GM23248 (cell line): ENCODE results near the gene ERICH4. TPM values are rescaled to one million over a fixed set of nuclear protein-coding genes. Genes with fewer than 3 reads are reported as not detected.
"Not testable (repeated sequence)": the region's sequence is repeated elsewhere in the genome, so short reads cannot be mapped to it uniquely, and the experiment has no call there.

Experiments used
- DNase-seq: peaks from one replicate; pipeline ENCODE4 v3.0.0-alpha.2; 2015
- H2AFZ ChIP-seq: fragments of 200-600 bp; sonication (generic); 2 replicates; pipeline ENCODE4 v1.6.1; 2016; ENCODE audit warnings: antibody characterized with exemption
- H3F3A ChIP-seq: fragments of 200-600 bp; sonication (generic); 2 replicates; pipeline ENCODE4 v1.6.1; 2016; ENCODE audit warnings: mild to moderate bottlenecking, antibody characterized with exemption, mixed run types; ENCODE audit not compliant: insufficient read depth
- H3K27ac ChIP-seq: fragments of 200-600 bp; sonication (generic); 2 replicates; pipeline ENCODE4 v1.5.1; 2016; ENCODE audit warnings: mild to moderate bottlenecking
- H3K27me3 ChIP-seq: fragments of 200-600 bp; sonication (generic); replicated peaks from 2 replicates; pipeline ENCODE4 v1.6.1; 2016; ENCODE audit warnings: mild to moderate bottlenecking; ENCODE audit not compliant: insufficient read depth
- H3K36me3 ChIP-seq: fragments of 200-600 bp; sonication (generic); 2 replicates; pipeline ENCODE4 v1.6.1; 2016; ENCODE audit warnings: low read depth, mild to moderate bottlenecking
- H3K4me1 ChIP-seq: fragments of 200-600 bp; sonication (generic); 2 replicates; pipeline ENCODE4 v1.6.1; 2016; ENCODE audit warnings: mild to moderate bottlenecking; ENCODE audit not compliant: insufficient read depth
- H3K4me2 ChIP-seq: fragments of 200-600 bp; sonication (generic); one replicate; pipeline ENCODE4 v1.6.1; 2016; ENCODE audit warnings: mild to moderate bottlenecking; ENCODE audit not compliant: unreplicated experiment
- H3K4me3 ChIP-seq: fragments of 200-600 bp; sonication (generic); 2 replicates; pipeline ENCODE4 v1.5.1; 2016; ENCODE audit warnings: mild to moderate bottlenecking
- H3K79me2 ChIP-seq: fragments of 200-600 bp; sonication (generic); 2 replicates; pipeline ENCODE4 v1.6.1; 2016; ENCODE audit warnings: mild to moderate bottlenecking; ENCODE audit not compliant: insufficient read depth
- H3K9ac ChIP-seq: fragments of 200-600 bp; sonication (generic); 2 replicates; pipeline ENCODE4 v1.6.1; 2016; ENCODE audit warnings: mild to moderate bottlenecking
- H3K9me2 ChIP-seq: fragments of 200-600 bp; sonication (generic); 2 replicates; pipeline ENCODE4 v1.6.1; 2016; ENCODE audit warnings: mixed run types, mild to moderate bottlenecking, moderate library complexity; ENCODE audit not compliant: insufficient read depth
- H3K9me3 ChIP-seq: fragments of 200-600 bp; sonication (generic); one replicate; pipeline ENCODE4 v1.6.1; 2017; ENCODE audit warnings: low read depth
- H4K20me1 ChIP-seq: fragments of 200-600 bp; sonication (generic); 2 replicates; pipeline ENCODE4 v1.6.0; 2016; ENCODE audit not compliant: insufficient read depth
- EZH2 ChIP-seq: fragments of 200-600 bp; sonication (generic); IDR thresholded peaks from 2 replicates; pipeline ENCODE4 v1.6.1; 2018; ENCODE audit warnings: antibody characterized with exemption, mild to moderate bottlenecking; ENCODE audit not compliant: insufficient read depth, poor library complexity, severe bottlenecking
- EZH2phosphoT487 ChIP-seq: fragments of 200-600 bp; sonication (generic); IDR thresholded peaks from 2 replicates; pipeline ENCODE4 v1.6.1; 2018; ENCODE audit warnings: antibody characterized with exemption, moderate library complexity, mild to moderate bottlenecking, low read depth; ENCODE audit not compliant: insufficient read depth
- WGBS, 2 experiments: methylation state at CpG; one replicate each; pipeline ENCODE4 v1.1.6; 2015 to 2017; ENCODE audit warnings: low lambda C conversion rate in 2 of 2, low coverage in 1 of 2; ENCODE audit errors: missing lambda C conversion rate in 2 of 2; 5-methylcytosine and 5-hydroxymethylcytosine counted together
- in situ Hi-C: fragments of 300-500 bp; cut with MboI; formaldehyde crosslinking; loops from 2 replicates; pipeline ENCODE4 v1.15.0; 2020
- polyA plus RNA-seq: library from polyadenylated mRNA; unstranded; fragments of >200 nt; fragmentation: Nextera tagmentation; extraction: Ambion mirVana; gene quantifications from 2 replicates; pipeline ENCODE4 v1.2.1, GENCODE V29; 2016
- small RNA-seq: library from RNA; depleted of rRNA; stranded (forward); fragments of <200 nt; gene quantifications from one replicate; pipeline ENCODE3, GENCODE V24; 2014; ENCODE audit warnings: low read depth, low replicate concordance
- total RNA-seq: library from RNA; depleted of rRNA; stranded (reverse); fragments of >200 nt; shearing (Covaris generic); gene quantifications from 2 replicates; pipeline ENCODE4 v1.2.3, GENCODE V29; 2014; rRNA removed

ERICH4 gene
- total and polyA plus RNA-seq, 2 experiments from 2014 or later, result not detected

DNA sequence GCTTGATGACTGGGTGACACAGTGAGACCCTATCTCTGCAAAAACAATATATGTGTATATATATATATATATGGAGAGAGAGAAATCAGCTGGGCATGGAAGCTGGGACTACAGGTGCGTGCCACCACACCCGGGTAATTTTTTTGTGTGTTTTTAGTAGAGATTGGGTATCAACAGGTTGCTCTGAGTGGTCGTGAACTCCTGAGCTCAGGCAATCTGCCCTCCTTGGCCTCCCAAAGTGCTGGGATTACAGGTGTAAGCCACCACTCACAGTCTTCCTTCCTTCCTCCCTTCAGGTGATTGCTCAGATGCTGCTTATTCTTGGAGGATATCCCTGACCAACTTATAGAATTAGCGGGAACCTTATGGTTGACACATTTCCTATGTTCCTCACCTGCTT is 41.9 kb downstream of the ERICH4 start:
- no peak for DNase-seq
- Histone ChIP-seq H3K27me3 (peaks cover 24% of the 10 kb centered on the region), H3K36me3 (no peaks in the 10 kb centered on the region), H3K4me2 (no peak overlapping the region), H3F3A (no peaks in the 10 kb centered on the region), H2AFZ (no peak overlapping the region), H3K9me2 (no peaks in the 10 kb centered on the region), H3K9ac (no peak overlapping the region), H3K4me3 (no peak overlapping the region), H3K79me2 (no peaks in the 10 kb centered on the region), H4K20me1 (no peaks in the 10 kb centered on the region), H3K9me3 (no peaks in the 10 kb centered on the region), H3K27ac (no peak overlapping the region), H3K4me1 (no peaks in the 10 kb centered on the region)
- in situ Hi-C loops, result no loop called here
- no peak for TF ChIP-seq EZH2phosphoT487
- no peak for TF ChIP-seq EZH2
- WGBS, 2 experiments, result 23 to 29% methylated on average over 4 of the region's 4 CpGs

DNA sequence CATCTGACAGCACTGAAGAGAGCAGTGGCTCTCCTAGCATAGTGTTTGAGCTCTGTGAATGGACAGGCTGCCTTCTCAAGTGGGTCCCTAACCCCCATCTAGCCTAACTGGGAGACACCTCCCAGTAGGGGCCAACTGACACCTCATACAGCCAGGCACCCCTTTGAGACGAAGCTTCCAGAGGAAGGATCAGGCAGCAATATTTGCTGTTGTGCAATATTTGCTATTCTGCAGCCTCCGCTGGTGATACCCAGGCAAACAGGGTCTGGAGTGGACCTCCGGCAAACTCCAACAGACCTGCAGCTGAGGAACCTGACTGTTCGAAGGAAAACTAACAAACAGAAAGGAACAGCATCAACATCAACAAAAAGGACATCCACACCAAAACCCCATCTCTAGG is 44.0 kb downstream of the ERICH4 start:
- H2AFZ ChIP-seq, H3K4me2 ChIP-seq, DNase-seq, H3K9me3 ChIP-seq, in situ Hi-C loops, H3K27ac ChIP-seq, H3K4me3 ChIP-seq, H3K36me3 ChIP-seq, H4K20me1 ChIP-seq, H3K9ac ChIP-seq, H3K4me1 ChIP-seq, H3K9me2 ChIP-seq, H3K79me2 ChIP-seq, H3F3A ChIP-seq: not testable (repeated sequence)
- peaks cover 19% of the 10 kb centered on the region for H3K27me3 ChIP-seq
- 42 to 47% methylated on average over 4 of the region's 4 CpGs for WGBS, 2 experiments

DNA sequence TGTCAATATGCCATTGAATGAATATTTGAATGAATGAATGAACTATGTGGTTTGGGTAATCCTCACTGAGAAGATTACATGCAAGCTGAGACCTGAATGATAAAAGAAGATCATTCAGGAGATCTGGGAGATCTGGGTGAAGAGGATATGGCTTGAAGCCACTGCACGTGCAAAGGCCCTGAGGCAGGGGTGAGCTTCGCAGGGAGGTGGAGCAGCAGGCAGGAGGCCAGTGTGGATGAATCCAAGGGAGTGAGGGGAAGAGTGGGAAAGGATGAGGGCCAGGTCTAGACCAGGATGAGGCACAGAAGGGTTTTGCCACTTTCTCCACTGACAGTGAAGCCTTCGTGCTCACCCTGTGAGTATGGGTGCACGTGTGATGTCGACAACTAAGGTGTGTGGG is 49.9 kb downstream of the ERICH4 start:
- Histone ChIP-seq H3K79me2 (no peaks in the 10 kb centered on the region), H3K36me3 (no peaks in the 10 kb centered on the region), H3K4me1 (no peaks in the 10 kb centered on the region), H2AFZ (no peak overlapping the region), H3K9me3 (no peaks in the 10 kb centered on the region), H3K4me3 (no peak overlapping the region), H3K9ac (no peak overlapping the region), H3K9me2 (no peaks in the 10 kb centered on the region), H3K27me3 (no peaks in the 10 kb centered on the region), H3K4me2 (no peak overlapping the region), H3F3A (no peaks in the 10 kb centered on the region), H3K27ac (no peak overlapping the region), H4K20me1 (no peaks in the 10 kb centered on the region)
- no peak for TF ChIP-seq EZH2phosphoT487
- no peak for TF ChIP-seq EZH2
- DNase-seq, result no peak
- in situ Hi-C loops, result no loop called here
- 82 to 89% methylated on average over 5 of the region's 5 CpGs for WGBS, 2 experiments

Small RNA genes within 50 kb of the gene (small RNA-seq; reads per million reads assigned to genes)
- not detected for gene RF00017

Other genes starting within 250 kb of the ERICH4 start
- 0.13 TPM in 1 of 2 replicates, not detected in the other for gene CYP2S1, start 249.9 kb upstream of the ERICH4 start, total RNA-seq
- gene CYP2S1, start 249.9 kb upstream of the ERICH4 start, polyA plus RNA-seq, result not detected in 2 replicates
- gene AXL, start 223.9 kb upstream of the ERICH4 start, total RNA-seq, result 401 and 421 TPM in 2 replicates
- gene AXL, start 223.9 kb upstream of the ERICH4 start, polyA plus RNA-seq, result 340 and 348 TPM in 2 replicates
- 107 and 111 TPM in 2 replicates for gene HNRNPUL1, start 178.8 kb upstream of the ERICH4 start, total RNA-seq
- 105 and 112 TPM in 2 replicates for gene HNRNPUL1, start 178.8 kb upstream of the ERICH4 start, polyA plus RNA-seq
- gene CCDC97, start 133.0 kb upstream of the ERICH4 start, total RNA-seq, result 5.2 and 5.9 TPM in 2 replicates
- 11.4 and 12.3 TPM in 2 replicates for gene CCDC97, start 133.0 kb upstream of the ERICH4 start, polyA plus RNA-seq
- gene TGFB1, start 89.2 kb upstream of the ERICH4 start, total RNA-seq, result 21.4 and 23.5 TPM in 2 replicates
- 12.4 and 13.9 TPM in 2 replicates for gene TGFB1, start 89.2 kb upstream of the ERICH4 start, polyA plus RNA-seq
- 8.1 and 9.6 TPM in 2 replicates for gene B9D2, start 79.0 kb upstream of the ERICH4 start, total RNA-seq
- 13.2 and 13.8 TPM in 2 replicates for gene B9D2, start 79.0 kb upstream of the ERICH4 start, polyA plus RNA-seq
- gene TMEM91, start 66.6 kb upstream of the ERICH4 start, total RNA-seq, result 3.9 and 5.3 TPM in 2 replicates
- 6.6 and 7.8 TPM in 2 replicates for gene TMEM91, start 66.6 kb upstream of the ERICH4 start, polyA plus RNA-seq
- 20.7 and 21.4 TPM in 2 replicates for gene EXOSC5, start 45.8 kb upstream of the ERICH4 start, total RNA-seq
- 26.4 and 29.4 TPM in 2 replicates for gene EXOSC5, start 45.8 kb upstream of the ERICH4 start, polyA plus RNA-seq
- 26.8 and 51.0 TPM in 2 replicates for gene BCKDHA, start 45.3 kb upstream of the ERICH4 start, total RNA-seq
- gene BCKDHA, start 45.3 kb upstream of the ERICH4 start, polyA plus RNA-seq, result 29.4 and 32.0 TPM in 2 replicates
- gene B3GNT8, start 15.8 kb upstream of the ERICH4 start, total RNA-seq, result 5.0 and 5.9 TPM in 2 replicates
- 2.3 and 3.1 TPM in 2 replicates for gene B3GNT8, start 15.8 kb upstream of the ERICH4 start, polyA plus RNA-seq
- gene DMAC2, start 3.2 kb upstream of the ERICH4 start, total RNA-seq, result 52.9 and 72.8 TPM in 2 replicates
- 49.2 and 50.6 TPM in 2 replicates for gene DMAC2, start 3.2 kb upstream of the ERICH4 start, polyA plus RNA-seq
- not detected in 2 replicates for gene CEACAM21, start 133.0 kb downstream of the ERICH4 start, total RNA-seq
- not detected in 2 replicates for gene CEACAM21, start 133.0 kb downstream of the ERICH4 start, polyA plus RNA-seq
- not detected in 2 replicates for gene CEACAM4, start 183.9 kb downstream of the ERICH4 start, total RNA-seq
- gene CEACAM4, start 183.9 kb downstream of the ERICH4 start, polyA plus RNA-seq, result not detected in 2 replicates
- gene CEACAM7, start 245.1 kb downstream of the ERICH4 start, total RNA-seq, result not detected in 2 replicates
- not detected in 2 replicates for gene CEACAM7, start 245.1 kb downstream of the ERICH4 start, polyA plus RNA-seq